GM21619 (cell line): ENCODE measurements around the gene KCNRG.
A peak's percentile ranks its signal among the peaks of the same experiment; 100 is the strongest.
"Not testable (repeated sequence)": the region's sequence is repeated elsewhere in the genome, so short reads cannot be mapped to it uniquely, and the experiment has no call there.

Experiments used
- ATAC-seq: cut with Tn5 transposase; IDR thresholded peaks from one replicate; pipeline ENCODE4 v1.9.1; 2021; ENCODE audit not compliant: unreplicated experiment

KCNRG gene, protein sequence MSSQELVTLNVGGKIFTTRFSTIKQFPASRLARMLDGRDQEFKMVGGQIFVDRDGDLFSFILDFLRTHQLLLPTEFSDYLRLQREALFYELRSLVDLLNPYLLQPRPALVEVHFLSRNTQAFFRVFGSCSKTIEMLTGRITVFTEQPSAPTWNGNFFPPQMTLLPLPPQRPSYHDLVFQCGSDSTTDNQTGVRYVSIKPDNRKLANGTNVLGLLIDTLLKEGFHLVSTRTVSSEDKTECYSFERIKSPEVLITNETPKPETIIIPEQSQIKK

DNA sequence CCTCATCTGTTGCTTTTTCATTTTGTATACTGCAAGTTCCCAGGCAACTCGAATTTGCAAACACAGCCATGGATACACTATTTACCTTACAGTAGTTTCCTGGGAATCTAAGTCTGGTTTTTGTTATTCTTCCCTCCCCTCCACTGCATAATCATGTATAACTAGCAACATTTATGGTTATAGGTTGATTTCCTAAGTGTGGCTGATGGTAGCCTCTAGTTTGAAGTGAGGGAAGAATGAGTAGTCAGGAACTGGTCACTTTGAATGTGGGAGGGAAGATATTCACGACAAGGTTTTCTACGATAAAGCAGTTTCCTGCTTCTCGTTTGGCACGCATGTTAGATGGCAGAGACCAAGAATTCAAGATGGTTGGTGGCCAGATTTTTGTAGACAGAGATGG lies at the start of gene KCNRG:
Gene KCNRG, plus strand, starts transcription at position 187 of the 400 bp plus-strand sequence. Its CDS starts 50 bp downstream, at position 237.
- ATAC-seq, result no peak

DNA sequence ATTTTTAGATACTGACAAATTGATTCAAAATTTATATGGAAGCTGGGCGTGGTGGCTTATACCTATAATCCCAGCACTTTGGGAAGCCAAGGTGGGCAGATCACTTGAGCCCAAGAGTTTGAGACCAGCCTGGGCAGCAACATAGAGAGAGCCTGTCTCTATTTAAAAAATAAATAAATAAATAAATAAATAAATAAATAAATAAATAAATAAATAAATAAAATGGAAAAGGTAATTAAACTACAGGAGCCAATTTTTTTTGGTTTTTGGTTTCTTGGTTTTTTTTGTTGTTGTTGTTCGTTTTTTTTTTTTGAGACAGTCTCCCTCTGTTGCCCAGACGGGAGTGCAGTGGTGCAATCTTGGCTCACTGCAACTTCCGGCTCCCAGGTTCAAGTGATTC lies 47.8 kb upstream of the KCNRG start:
- no peak for ATAC-seq

DNA sequence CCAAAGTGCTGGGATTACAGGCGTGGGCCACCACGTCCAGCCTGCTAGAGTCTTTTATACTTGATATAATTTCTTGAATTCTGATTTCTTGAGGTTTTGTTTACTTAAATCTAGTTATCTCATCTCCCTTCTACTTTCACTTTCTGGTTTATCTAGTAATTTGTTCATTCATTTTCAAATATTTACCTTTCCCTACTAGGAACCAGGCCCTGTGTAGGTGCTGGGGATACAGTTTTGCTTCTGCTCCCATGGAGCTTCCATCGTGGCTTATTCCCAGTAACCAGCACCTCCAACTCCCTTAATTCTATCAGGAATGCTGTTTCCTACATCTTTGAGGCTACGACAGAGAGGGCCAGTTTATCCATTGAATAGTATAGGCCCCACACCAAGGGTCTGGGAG lies 42.5 kb upstream of the KCNRG start:
- ATAC-seq, result no peak

DNA sequence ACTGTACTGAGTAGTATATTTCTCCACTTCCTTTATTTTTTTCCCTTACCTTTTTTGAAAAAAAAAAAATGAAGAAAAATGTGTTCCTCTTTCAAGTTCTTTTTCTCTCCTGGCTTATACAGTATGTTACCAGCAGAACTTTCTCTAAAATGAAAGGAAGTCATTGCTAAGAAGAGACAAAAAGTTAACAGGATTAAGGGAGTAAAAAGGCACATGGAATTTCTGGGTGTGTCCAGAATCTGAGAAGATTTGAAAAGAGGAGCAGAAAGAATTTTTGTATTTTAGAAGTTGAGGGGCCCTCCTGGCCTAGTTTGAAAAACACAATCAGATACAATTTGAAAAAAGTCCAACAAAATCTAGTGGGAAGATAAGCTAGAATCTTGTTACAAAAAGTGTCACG lies 39.4 kb upstream of the KCNRG start:
- ATAC-seq, result no peak

DNA sequence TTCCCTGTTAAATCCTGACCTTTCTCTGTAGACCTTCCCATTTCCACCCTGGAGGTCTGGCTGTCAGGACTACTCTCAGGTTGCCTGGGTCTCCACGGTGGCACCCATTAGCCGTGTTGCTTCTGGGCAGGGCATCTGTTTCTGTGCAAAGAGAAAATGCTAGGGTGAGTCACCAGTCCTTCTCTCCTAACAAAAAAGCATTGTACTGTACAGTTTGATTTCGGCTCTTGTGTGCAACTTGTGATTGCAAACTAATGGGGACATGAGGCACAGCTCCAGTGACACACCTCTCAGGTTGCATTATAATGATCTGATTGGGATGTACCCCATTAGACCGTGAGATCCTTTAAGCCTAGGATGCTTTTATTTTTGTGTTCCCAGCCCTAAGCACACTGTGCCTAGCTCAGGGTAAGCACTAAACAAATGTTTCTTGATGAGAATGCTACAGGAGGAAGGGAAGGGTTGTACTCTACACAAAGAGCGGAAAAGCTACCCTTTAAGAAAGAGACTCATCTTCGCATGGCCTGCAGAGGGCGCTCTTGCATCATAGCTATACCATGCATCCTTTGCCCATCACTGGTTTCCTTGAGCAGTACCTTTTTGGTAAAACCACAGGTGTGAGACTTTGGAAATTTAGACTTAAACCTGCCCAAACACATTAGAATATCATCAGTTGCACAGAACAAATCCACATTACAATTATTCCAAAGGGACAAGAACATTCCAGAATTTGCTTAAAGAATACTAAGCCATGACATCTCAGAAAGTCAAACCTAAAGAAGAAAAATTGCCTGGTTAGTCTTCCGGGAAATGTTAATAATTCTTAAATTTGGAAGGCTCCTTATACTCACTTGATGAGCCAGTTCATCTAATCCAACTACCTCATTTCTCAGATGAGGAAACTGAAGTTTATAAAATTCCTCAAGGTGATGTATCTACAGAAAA lies 38.7 kb upstream of the KCNRG start:
- ATAC-seq, result no peak

DNA sequence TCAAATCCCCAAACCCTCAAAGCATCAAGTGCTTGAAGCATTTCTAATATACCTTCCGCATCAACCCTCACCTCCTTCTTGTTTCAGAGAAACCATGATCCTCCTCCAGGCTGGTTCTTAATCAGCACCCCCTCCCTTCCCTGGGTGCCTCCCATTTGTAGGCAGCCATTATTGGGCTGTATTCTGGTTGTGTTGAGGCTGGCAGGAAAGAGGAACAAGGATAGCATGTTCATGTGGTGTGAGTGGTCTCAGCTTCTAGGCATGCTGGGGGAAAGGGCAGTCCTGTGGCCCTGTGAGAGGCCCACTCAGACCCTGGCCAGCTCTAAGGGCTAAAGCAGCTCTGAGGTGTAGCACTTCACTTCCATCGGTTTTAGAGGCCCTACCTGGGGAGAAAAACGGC lies 37.3 kb upstream of the KCNRG start:
- ATAC-seq, result no peak

DNA sequence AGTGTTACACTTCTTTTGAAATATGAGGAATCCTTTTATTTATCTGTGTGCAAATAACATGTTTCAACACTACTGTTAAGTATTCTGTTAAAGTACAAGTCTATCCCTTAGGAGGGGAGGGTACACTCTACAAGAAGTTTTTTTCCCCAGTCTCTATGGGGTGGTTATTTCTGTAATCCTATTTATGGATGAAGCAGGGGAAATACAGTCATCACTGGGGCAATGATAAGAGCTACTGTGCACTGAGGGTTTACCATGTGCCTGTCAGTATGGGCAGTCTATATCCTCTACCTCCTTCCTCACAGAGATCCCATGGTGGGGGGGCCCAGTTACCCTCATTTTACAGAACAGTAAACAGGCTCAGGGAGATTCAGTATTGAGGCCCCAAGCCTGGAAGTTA lies 35.0 kb upstream of the KCNRG start:
- ATAC-seq, result no peak

DNA sequence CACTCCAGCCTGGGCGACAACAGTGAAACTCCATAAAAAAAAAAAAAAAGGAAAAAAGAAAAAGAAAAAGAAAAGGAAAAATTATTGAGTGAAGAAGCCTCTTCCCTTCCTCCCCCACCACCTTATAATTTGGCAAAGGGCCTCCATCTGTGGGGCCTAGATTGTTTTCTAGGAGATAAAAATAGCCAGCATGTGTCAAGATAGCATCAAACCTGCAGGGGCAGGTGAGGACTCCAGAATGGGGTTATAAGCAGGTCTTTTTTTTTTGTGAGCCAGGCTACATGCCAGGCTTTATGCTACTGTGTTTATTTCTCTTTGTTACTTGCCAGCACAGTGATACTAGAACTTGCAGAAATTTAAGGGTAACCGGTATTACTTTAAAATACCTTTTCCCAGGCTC lies 30.1 kb upstream of the KCNRG start:
- no peak for ATAC-seq

DNA sequence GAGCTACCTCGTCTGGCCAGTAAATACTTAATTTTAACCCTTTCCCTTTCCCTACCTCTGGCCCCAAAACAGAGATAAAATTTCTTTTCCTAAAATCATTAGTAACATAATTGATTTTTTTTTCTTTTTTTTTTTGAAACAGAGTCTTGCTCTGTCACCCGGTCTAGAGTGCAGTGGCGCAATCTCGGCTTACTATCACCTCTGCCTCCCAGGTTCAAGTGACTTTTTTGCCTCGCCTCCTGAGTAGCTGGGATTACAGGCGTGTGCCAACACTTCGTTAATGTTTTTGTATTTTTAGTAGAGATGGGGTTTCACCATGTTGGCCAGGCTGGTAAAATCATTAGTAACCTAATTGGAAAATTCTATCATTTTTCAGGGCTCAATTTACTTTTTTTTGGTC lies 28.8 kb upstream of the KCNRG start:
- ATAC-seq, result no peak

DNA sequence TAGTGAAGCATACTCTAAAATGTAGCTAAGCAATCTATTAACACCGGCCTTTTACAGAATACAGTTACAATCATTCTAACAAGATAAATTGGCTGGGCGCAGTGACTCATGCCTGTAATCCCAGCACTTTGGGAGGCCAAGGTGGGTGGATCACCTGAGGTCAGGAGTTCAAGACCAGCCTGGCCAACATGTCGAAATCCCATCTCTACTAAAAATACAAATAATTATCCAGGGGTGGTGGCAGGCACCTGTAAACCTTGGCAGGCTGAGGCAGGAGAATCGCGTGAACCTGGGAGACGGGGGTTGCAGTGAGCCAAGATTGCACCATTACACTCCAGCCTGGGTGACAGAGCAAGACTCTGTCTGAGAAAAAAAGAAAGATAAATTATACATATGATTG lies 24.6 kb upstream of the KCNRG start:
- not testable (repeated sequence) for ATAC-seq

DNA sequence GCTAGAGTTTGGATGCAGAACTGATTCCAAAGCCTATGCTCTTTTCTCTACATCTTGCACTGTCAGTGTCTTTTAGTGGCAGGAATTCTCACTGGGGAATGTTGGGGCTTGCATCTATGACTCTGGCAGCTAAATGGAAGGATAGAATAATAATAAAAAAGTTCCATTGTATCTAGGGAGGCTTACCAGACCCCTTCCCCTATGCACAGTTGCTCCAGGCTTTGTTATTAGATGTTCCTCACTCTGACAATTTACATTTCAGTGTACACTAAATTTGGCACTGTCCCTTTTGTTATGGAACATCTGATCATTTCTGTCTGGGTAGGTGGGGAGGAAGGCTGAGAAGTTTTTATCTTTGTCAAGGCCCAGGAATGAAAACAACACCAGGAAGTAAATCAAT lies 22.1 kb upstream of the KCNRG start:
- ATAC-seq, result no peak

DNA sequence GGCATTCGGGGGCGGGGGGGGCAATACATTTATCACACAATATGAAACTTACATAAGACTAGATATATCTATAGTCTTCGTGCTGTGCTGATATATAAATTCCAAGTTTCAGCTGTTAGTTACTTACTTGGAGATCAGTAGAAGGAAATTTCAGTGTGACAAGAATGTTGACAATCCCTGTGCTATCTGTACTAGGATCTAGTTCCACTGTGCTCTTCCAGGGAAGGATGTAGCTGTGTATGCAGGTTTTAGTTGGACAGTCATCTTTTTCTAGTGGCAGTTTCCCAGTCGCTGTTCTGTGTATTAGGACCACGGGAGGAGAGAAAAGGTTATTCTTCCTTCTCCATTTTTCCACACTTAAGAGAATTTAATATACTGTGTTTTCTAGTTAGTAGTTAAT lies 21.6 kb upstream of the KCNRG start:
- ATAC-seq, result no peak

DNA sequence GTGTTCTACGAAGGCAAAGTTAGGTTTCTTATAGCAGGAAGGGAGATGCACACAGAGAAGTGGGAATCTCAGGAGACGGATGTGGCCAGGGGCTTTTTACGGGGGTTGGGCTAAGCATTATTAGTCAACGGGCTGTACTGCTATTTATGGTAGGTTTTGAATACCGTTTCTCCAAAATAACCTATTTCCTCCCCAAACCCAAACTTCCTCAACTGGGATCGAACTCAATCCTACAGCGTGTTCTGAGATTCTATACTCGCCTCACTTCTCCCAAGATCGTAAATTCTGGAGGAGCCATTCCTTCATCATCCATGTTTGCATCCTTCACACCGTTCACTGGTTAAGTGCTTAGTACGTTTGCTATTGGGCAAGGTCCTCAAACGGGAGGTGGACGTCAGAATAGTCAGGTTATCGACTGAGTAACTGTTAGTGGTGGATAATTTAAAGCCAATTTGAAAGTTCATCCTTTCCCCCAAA lies 19.6 kb upstream of the KCNRG start:
- ATAC-seq, result no peak

DNA sequence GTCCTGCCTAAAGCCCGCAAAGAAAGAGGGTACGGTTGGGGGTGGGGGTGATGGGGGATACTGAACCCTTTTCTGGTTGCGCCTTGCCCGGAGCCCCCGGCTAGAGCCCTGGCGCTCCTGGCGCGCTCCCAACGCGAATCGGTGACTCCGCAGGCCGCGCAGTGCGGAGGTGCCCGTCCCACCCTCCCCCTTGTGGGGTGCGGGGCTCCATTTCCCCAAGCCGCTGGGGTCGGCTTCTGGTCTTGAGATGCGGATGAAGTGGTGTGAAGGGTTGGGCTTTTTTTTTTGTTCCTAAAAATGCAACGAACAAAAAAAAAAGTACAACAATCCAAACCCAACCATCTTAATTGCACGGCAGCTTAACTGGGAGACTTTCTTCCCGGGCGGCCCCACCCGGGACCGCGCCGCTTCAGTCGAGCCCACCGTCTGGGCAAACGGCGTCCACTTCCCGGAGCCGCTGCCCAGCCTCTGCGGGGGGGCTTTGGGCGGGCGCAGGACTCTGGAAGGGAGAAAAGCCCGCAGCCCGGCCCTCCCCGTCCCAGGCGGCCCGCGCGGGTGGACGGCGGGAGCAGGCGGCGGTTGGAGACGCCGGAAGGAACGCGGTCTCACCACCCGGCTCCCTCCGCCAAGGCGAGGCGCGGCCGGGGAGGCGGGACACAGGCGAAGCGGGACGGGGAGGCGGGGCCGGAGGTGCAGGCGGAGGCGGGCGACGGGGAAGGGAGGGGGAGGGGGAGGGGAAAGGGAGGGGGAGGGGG lies 18.9 kb upstream of the KCNRG start:
- ATAC-seq, result peak; percentile 53

DNA sequence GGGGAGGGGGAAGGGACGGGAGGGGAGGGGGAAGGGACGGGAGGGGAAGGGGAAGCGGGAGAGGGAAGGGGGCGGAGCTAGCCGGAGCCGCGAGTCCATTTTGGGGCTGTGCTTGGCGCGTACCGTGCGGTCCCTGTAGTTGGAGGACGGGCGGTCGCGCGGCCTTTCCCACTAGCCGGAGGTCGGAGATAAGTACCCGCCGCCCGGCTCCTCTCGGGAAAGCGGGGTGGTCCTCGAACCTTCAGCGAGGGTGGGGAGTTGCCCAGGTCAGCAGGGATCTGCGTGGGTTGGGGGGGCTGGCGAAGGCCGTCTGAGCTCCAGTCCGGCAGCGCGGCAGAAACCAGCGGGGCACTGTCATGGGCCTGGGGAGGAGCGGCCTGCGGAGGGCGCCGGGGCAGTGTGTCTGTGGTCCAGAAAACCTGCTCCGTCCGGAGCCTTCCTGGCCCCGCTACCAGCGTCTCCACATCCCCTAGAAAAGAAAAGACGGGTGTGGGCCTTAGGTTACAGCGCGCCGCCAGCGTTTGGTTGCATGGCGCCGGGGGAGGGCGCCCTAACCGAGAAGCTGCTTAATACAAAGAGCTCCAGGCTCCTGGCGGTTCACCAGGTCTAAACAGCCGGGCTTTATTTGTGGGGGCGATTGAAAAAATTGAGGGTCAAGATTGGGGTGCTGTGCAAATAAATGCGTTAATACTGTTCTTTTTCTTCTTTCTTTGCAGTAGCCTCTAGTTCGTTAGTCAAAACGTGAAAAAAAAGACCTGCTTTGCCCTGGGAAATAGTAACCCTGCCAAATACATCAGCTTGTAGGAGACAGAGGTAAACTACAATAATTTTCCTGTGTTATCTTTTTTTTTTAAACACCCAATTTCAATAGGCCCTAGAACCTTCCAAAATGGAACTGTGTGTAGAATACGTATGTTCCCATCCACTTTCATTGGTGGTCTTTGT lies 18.0 kb upstream of the KCNRG start, which contains the start of gene TRIM13:
Gene TRIM13, plus strand, starts transcription at position 92 of the 945 bp plus-strand sequence. CDS start 14,899 bp downstream, outside the sequence.
- peak; percentile 77 for ATAC-seq

DNA sequence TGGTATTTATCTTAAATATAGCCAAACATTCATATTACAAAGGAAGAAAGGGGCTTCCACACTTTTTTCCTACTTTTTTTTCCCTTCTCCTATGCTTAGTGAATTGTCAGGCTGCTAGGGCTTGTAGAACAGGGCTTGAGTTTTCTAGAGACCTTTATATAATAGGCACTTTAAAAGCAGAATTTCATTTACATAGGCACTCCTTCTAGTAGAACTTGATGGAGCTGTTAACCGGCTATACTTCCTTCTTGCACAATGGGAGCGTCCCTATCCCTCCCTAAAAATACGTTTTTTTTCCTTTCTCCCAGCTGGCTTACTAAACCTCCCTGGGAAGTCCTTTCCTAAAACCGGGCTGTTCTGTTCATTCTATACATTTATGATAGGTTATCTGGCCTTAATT lies 17.3 kb upstream of the KCNRG start:
- ATAC-seq, result no peak

DNA sequence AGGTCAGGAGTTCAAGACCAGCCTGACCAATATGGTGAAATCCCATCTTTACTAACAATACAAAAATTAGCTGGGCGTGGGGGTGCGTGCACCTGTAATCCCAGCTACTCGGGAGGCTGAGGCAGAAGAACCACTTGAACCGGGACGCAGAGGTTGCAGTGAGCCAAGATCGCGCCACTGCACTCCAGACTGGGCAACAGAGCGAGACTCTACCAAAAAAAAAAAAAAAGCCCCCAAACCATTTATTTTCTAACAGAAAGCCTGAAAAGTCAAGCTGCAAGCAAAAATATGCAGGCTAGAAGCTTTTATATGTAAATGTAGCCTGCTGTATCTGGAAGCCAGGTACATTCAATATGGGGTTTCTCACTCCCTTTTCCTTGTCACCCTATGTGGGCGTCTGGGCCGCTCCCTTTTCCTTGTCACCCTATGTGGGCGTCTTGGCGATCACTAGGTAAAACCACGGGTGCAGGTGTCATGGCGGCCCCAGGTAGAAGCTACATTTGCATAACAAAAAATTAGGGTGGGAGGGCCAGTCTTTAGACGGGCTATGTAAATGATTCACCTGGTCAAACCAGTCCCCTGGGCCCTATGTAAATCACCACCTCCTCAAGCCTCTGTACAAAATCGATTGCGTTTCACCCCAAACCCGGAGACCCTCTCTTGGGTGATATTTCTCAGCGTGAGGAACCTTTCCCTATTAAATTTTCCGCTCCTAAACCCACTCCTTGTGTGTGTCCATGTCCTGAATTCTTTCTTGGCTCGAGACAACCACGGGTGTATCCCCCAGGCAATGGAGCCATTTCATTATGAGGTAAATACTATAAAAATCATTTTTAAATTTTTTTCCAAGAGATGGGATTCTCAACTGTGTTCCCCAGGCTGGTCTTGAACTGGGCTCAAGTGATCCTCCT lies 16.3 kb upstream of the KCNRG start:
- no peak for ATAC-seq

DNA sequence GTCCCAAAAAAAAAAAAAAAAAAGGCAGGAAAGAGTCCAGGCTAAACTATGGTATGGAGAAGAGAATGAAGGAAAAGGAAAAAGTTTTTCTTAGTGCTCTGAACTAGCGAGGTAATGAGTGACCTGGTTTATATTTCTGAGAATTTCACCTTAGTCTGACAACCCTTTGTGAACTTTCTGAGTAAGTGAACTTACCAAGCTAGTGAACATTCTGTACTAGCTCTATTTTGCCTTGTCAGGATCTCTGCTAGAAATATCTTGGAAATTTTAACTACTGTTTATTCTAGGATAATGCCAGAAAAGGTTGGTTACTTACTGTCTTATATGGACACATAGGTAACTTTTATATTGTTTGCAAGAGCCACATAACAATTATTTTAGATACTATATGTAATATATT lies 14.0 kb upstream of the KCNRG start:
- no peak for ATAC-seq
